Neural progenitor cell (in vitro differentiated cells): ENCODE results near the gene TRA2A.

Experiments used
- CTCF ChIP-seq: fragments of 200-600 bp; sonication (generic); IDR thresholded peaks from 2 replicates; pipeline ENCODE4 v1.5.1; 2017; ENCODE audit warnings: antibody characterized with exemption, mild to moderate bottlenecking
- EZH2 ChIP-seq: fragments of 200-600 bp; sonication (generic); IDR thresholded peaks from 2 replicates; pipeline ENCODE4 v1.6.1; 2017; ENCODE audit warnings: antibody characterized with exemption, mild to moderate bottlenecking, moderate library complexity
- EZH2phosphoT487 ChIP-seq: fragments of 200-600 bp; sonication (generic); IDR thresholded peaks from 2 replicates; pipeline ENCODE4 v1.6.1; 2017; ENCODE audit warnings: antibody characterized with exemption

GRCh38 chr7:23486002-23486773, 45.6 kb downstream of the TRA2A start:
- no peak for TF ChIP-seq CTCF
- no peak for TF ChIP-seq EZH2
- TF ChIP-seq EZH2phosphoT487 = no peak
